H9 (cell line): ENCODE results near the gene RGS21. TPM values are rescaled to one million over a fixed set of nuclear protein-coding genes. Genes with fewer than 3 reads are reported as not detected.

Experiments
- DNase-seq: peaks from one replicate; pipeline ENCODE4 v3.0.0-alpha.2; 2017
- H2AFZ ChIP-seq: one replicate; pipeline ENCODE4 v1.6.1; 2013; ENCODE audit warnings: mild to moderate bottlenecking, low read length, control low read depth, moderate library complexity
- H2AK5ac ChIP-seq: 2 replicates; pipeline ENCODE4 v1.6.1; 2013; ENCODE audit warnings: low read length, control low read depth, mixed read lengths; ENCODE audit not compliant: insufficient read length
- H2BK120ac ChIP-seq: one replicate; pipeline ENCODE4 v1.6.1; 2013; ENCODE audit warnings: low read depth, mild to moderate bottlenecking, low read length, control low read depth, inconsistent platforms; ENCODE audit not compliant: poor library complexity, severe bottlenecking
- H2BK12ac ChIP-seq: 2 replicates; pipeline ENCODE4 v1.6.1; 2013; ENCODE audit warnings: low read length, control low read depth, mixed read lengths, low read depth; ENCODE audit not compliant: insufficient read length
- H2BK15ac ChIP-seq: 2 replicates; pipeline ENCODE4 v1.6.1; 2013; ENCODE audit warnings: low read depth, low read length, control low read depth
- H2BK20ac ChIP-seq: one replicate; pipeline ENCODE4 v1.6.1; 2013; ENCODE audit warnings: low read depth, mild to moderate bottlenecking, low read length, control low read depth, inconsistent platforms; ENCODE audit not compliant: poor library complexity, severe bottlenecking
- H2BK5ac ChIP-seq: 2 replicates; pipeline ENCODE4 v1.6.1; 2013; ENCODE audit warnings: low read length, control low read depth, mixed read lengths; ENCODE audit not compliant: insufficient read length
- H3K14ac ChIP-seq: 2 replicates; pipeline ENCODE4 v1.6.1; 2013; ENCODE audit warnings: low read length, control low read depth; ENCODE audit not compliant: insufficient read depth
- H3K18ac ChIP-seq: 2 replicates; pipeline ENCODE4 v1.6.1; 2013; ENCODE audit warnings: low read depth, mild to moderate bottlenecking, mixed read lengths, low read length, control low read depth; ENCODE audit not compliant: insufficient read length
- H3K23ac ChIP-seq: 2 replicates; pipeline ENCODE4 v1.6.1; 2013; ENCODE audit warnings: low read length, control low read depth, mixed read lengths, low read depth; ENCODE audit not compliant: insufficient read length
- H3K23me2 ChIP-seq: 2 replicates; pipeline ENCODE4 v1.6.1; 2013; ENCODE audit warnings: low read depth, mild to moderate bottlenecking, mixed read lengths, low read length, control low read depth; ENCODE audit not compliant: insufficient read length, poor library complexity, severe bottlenecking
- H3K27ac ChIP-seq: 2 replicates; pipeline ENCODE4 v1.5.1; 2013; ENCODE audit warnings: low read length, control low read depth, mixed read lengths, low read depth; ENCODE audit not compliant: insufficient read length
- H3K27me3 ChIP-seq: 2 replicates; pipeline ENCODE4 v1.6.1; 2013; ENCODE audit warnings: low read length, control low read depth, inconsistent platforms; ENCODE audit not compliant: insufficient read depth
- H3K4ac ChIP-seq: 2 replicates; pipeline ENCODE4 v1.6.1; 2013; ENCODE audit warnings: low read depth, mild to moderate bottlenecking, control low read depth, inconsistent platforms, low read length, moderate library complexity
- H3K4me1 ChIP-seq: 2 replicates; pipeline ENCODE4 v1.6.1; 2013; ENCODE audit warnings: low read length, control low read depth, inconsistent platforms; ENCODE audit not compliant: insufficient read depth
- H3K4me2 ChIP-seq: 2 replicates; pipeline ENCODE4 v1.6.1; 2013; ENCODE audit warnings: low read length, control low read depth, mixed read lengths; ENCODE audit not compliant: insufficient read length, insufficient read depth
- H3K56ac ChIP-seq: 2 replicates; pipeline ENCODE4 v1.6.1; 2013; ENCODE audit warnings: low read depth, mild to moderate bottlenecking, mixed read lengths, low read length, control low read depth; ENCODE audit not compliant: insufficient read length
- H3K79me1 ChIP-seq: 2 replicates; pipeline ENCODE4 v1.6.1; 2013; ENCODE audit warnings: low read depth, mild to moderate bottlenecking, moderate library complexity, low read length, control low read depth, inconsistent platforms; ENCODE audit not compliant: insufficient read depth, poor library complexity, severe bottlenecking
- H3K79me2 ChIP-seq: 2 replicates; pipeline ENCODE4 v1.6.1; 2013; ENCODE audit warnings: low read length, control low read depth, inconsistent platforms; ENCODE audit not compliant: insufficient read depth
- H3K9ac ChIP-seq: 2 replicates; pipeline ENCODE4 v1.6.1; 2013; ENCODE audit warnings: low read length, control low read depth, mixed read lengths; ENCODE audit not compliant: insufficient read length; ENCODE audit errors: extremely low read depth
- H3K9me3 ChIP-seq: one replicate; pipeline ENCODE4 v1.6.1; 2013; ENCODE audit warnings: low read depth, low read length, inconsistent platforms; ENCODE audit not compliant: control insufficient read depth
- H3T11ph ChIP-seq: one replicate; pipeline ENCODE4 v1.6.1; 2013; ENCODE audit warnings: mild to moderate bottlenecking, low read length, control low read depth, inconsistent platforms
- H4K20me1 ChIP-seq: one replicate; pipeline ENCODE4 v1.6.1; 2013; ENCODE audit not compliant: control insufficient read depth, insufficient read length, insufficient read depth
- H4K5ac ChIP-seq: 2 replicates; pipeline ENCODE4 v1.6.1; 2013; ENCODE audit warnings: low read depth, mild to moderate bottlenecking, mixed read lengths, low read length, control low read depth; ENCODE audit not compliant: insufficient read length
- H4K8ac ChIP-seq: replicated peaks from 2 replicates; pipeline ENCODE4 v1.6.1; 2013; ENCODE audit warnings: low read length, control low read depth, mixed read lengths, low read depth; ENCODE audit not compliant: insufficient read length
- H4K91ac ChIP-seq: 2 replicates; pipeline ENCODE4 v1.6.1; 2013; ENCODE audit warnings: low read depth, mild to moderate bottlenecking, moderate library complexity, mixed read lengths, low read length, control low read depth; ENCODE audit not compliant: insufficient read length
- H3K27ac Mint-ChIP-seq, 3 experiments: 2 replicates in 2 of 3; 3 replicates in 1 of 3; pipeline ENCODE4 v1.8.0; 2020 to 2021; ENCODE audit warnings: mixed read lengths in 3 of 3, mild to moderate bottlenecking in 1 of 3, moderate library complexity in 1 of 3
- H3K27me3 Mint-ChIP-seq: 2 replicates; pipeline ENCODE4 v1.8.0; 2021; ENCODE audit warnings: low read depth, mild to moderate bottlenecking, moderate library complexity, mixed read lengths
- H3K36me3 Mint-ChIP-seq, 3 experiments: 2 replicates in 2 of 3; 3 replicates in 1 of 3; pipeline ENCODE4 v1.8.0; 2020 to 2021; ENCODE audit warnings: low read depth in 3 of 3, mixed read lengths in 3 of 3; ENCODE audit not compliant: insufficient read depth in 1 of 3
- H3K4me1 Mint-ChIP-seq, 2 experiments: 2 replicates each; pipeline ENCODE4 v1.8.0; 2020; ENCODE audit warnings: mixed read lengths in 2 of 2
- H3K4me3 Mint-ChIP-seq, 2 experiments: 2 replicates in 1 of 2; 3 replicates in 1 of 2; pipeline ENCODE4 v1.8.0; 2020 to 2021; ENCODE audit warnings: mild to moderate bottlenecking in 2 of 2, mixed read lengths in 2 of 2, moderate library complexity in 1 of 2
- H3K9me3 Mint-ChIP-seq, 2 experiments: 2 replicates in 1 of 2; 3 replicates in 1 of 2; pipeline ENCODE4 v1.8.0; 2020; ENCODE audit warnings: mild to moderate bottlenecking in 2 of 2, mixed read lengths in 2 of 2, moderate library complexity in 1 of 2
- WGBS: extraction: QIAGEN DNeasy Blood & Tissue Kit; methylation state at CpG from one replicate; pipeline ENCODE4 v1.1.7; 2013; ENCODE audit warnings: missing lambda C conversion rate, low lambda C conversion rate, mixed read lengths; ENCODE audit not compliant: insufficient read length; ENCODE audit errors: extremely low coverage; 5-methylcytosine and 5-hydroxymethylcytosine counted together
- total RNA-seq: library from RNA; stranded (reverse); gene quantifications from 2 replicates; pipeline ENCODE4 v1.2.1, GENCODE V29; 2021
- TF ChIP-seq, protein P1 (sequence below): fragments of 200-600 bp; sonication (generic); conservative IDR thresholded peaks from 3 replicates; pipeline ENCODE4 v1.8.0; 2021; ENCODE audit warnings: antibody characterized with exemption, mild to moderate bottlenecking

The RGS21 gene
- total RNA-seq, 1 experiment from 2014 or later, result not detected

DNA sequence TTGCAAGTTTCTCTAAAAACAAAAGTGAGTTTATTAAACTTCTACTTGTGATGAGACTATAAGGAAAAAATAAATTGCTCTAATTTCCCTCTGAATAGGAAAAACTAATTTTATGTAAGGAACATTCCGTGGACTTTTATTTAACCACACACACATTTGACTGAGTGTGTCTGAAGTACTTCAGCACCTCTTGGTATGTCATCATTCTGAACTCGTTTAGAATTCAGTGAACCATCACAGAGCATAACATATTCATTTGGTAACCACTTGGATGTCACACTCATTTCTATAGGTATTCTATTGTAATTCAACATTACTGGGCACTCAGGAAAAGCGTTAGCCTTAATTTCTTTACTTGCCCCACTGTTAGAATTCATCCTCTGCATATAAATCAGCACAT lies 79.1 kb downstream of the RGS21 start:
- no peak overlapping the region for H2BK12ac ChIP-seq
- no peak for DNase-seq
- no peak overlapping the region for H2AFZ ChIP-seq
- no peaks in the 10 kb centered on the region for H3K23me2 ChIP-seq
- H3K4me2 ChIP-seq, result no peak overlapping the region
- no peak overlapping the region for H4K8ac ChIP-seq
- H3K9me3 ChIP-seq, result no peaks in the 10 kb centered on the region
- H3K79me2 ChIP-seq, result no peaks in the 10 kb centered on the region
- H4K5ac ChIP-seq, result no peak overlapping the region
- no peak overlapping the region for H3K9ac ChIP-seq
- H3T11ph ChIP-seq, result no peak overlapping the region
- no peaks in the 10 kb centered on the region for H4K20me1 ChIP-seq
- H3K4me1 ChIP-seq, result no peaks in the 10 kb centered on the region
- H3K18ac ChIP-seq, result no peak overlapping the region
- H3K9me3 Mint-ChIP-seq, result no peaks in the 10 kb centered on the region
- H2BK15ac ChIP-seq, result no peak overlapping the region
- H3K36me3 Mint-ChIP-seq, result no peaks in the 10 kb centered on the region
- no peaks in the 10 kb centered on the region for H3K79me1 ChIP-seq
- TF ChIP-seq, protein P1, sequence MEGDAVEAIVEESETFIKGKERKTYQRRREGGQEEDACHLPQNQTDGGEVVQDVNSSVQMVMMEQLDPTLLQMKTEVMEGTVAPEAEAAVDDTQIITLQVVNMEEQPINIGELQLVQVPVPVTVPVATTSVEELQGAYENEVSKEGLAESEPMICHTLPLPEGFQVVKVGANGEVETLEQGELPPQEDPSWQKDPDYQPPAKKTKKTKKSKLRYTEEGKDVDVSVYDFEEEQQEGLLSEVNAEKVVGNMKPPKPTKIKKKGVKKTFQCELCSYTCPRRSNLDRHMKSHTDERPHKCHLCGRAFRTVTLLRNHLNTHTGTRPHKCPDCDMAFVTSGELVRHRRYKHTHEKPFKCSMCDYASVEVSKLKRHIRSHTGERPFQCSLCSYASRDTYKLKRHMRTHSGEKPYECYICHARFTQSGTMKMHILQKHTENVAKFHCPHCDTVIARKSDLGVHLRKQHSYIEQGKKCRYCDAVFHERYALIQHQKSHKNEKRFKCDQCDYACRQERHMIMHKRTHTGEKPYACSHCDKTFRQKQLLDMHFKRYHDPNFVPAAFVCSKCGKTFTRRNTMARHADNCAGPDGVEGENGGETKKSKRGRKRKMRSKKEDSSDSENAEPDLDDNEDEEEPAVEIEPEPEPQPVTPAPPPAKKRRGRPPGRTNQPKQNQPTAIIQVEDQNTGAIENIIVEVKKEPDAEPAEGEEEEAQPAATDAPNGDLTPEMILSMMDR, result no peak
- H2BK20ac ChIP-seq, result no peak overlapping the region
- H3K27me3 Mint-ChIP-seq, result no peaks in the 10 kb centered on the region
- H2BK120ac ChIP-seq, result no peak overlapping the region
- H3K23ac ChIP-seq, result no peak overlapping the region
- H3K4me3 Mint-ChIP-seq, result no peak overlapping the region
- H4K91ac ChIP-seq, result no peak overlapping the region
- no peak overlapping the region for H3K27ac ChIP-seq
- no peaks in the 10 kb centered on the region for H3K27me3 ChIP-seq
- no peak overlapping the region for H3K14ac ChIP-seq
- H3K4ac ChIP-seq, result no peak overlapping the region
- H3K56ac ChIP-seq, result no peak overlapping the region
- no peak overlapping the region for H2AK5ac ChIP-seq
- no peak overlapping the region for H2BK5ac ChIP-seq
- H3K27ac Mint-ChIP-seq, result no peak overlapping the region
- H3K4me1 Mint-ChIP-seq, result no peaks in the 10 kb centered on the region
- no CpG with 5 or more reads among the region's 3 CpGs for WGBS
